ENCODE measurements around the gene CDHR5. TPM values are rescaled to one million over a fixed set of nuclear protein-coding genes. Genes with fewer than 3 reads are reported as not detected.
"Not testable (repeated sequence)": the region's sequence is repeated elsewhere in the genome, so short reads cannot be mapped to it uniquely, and the experiment has no call there.

Gene CDHR5
- total RNA-seq, 2 donors from 2014 or later, result not detected

DNA sequence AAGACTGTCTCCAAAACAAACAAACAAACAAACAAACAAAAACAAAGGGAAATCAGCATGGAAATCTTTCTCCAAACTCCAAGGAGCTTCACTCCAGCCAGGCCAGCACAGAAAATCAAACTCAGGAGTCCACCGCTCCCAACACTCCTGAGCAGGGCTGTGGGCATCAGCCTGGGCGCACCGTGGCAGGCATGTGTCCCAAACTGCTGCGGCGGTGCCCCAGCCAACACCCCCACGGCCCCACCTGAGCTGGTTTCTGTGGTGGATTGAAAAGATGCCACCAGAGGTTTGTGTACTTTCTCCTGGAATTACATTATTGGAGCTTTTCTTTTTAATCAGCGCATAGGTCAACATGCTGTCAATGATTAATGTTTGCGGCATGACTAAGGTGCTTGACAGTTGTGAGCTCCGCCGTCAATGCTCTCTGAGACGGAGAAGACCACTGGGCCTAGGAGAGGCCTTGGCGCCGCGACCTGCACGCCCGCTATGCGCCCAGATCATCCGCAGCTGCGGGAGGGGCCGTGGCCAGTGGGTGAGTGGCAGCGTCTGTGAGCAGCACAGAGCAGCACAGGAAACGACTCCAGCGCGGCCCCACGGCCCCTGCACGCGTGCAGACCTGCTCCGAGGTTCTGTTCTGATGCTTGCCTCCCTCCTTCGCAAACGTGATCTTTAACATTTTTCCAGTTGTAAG is 30.4 kb upstream of the CDHR5 start:
- Mint-ChIP-seq H3K36me3 (ENCODE audit: low read depth) (peaks cover 2% of the 10 kb centered on the region), H3K27me3 (no peaks in the 10 kb centered on the region), H3K27ac (no peak overlapping the region), H3K4me3 (no peak overlapping the region), H3K4me1 (peaks cover 3% of the 10 kb centered on the region)
- DNase-seq (no peak), ATAC-seq (no peak)
- no peaks in the 10 kb centered on the region for H3K9me3 ChIP-seq (ENCODE audit: control insufficient read depth, low read length, poor library complexity, severe bottlenecking)

GRCh38 chr11:654444-654843 is 29.7 kb upstream of the CDHR5 start:
- ATAC-seq; H3K9me3 ChIP-seq (ENCODE audit: control insufficient read depth, low read length, poor library complexity, severe bottlenecking); H3K4me3 Mint-ChIP-seq; H3K27ac Mint-ChIP-seq; DNase-seq; H3K27me3 Mint-ChIP-seq; H3K4me1 Mint-ChIP-seq; H3K36me3 Mint-ChIP-seq (ENCODE audit: low read depth): not testable (repeated sequence)

DNA sequence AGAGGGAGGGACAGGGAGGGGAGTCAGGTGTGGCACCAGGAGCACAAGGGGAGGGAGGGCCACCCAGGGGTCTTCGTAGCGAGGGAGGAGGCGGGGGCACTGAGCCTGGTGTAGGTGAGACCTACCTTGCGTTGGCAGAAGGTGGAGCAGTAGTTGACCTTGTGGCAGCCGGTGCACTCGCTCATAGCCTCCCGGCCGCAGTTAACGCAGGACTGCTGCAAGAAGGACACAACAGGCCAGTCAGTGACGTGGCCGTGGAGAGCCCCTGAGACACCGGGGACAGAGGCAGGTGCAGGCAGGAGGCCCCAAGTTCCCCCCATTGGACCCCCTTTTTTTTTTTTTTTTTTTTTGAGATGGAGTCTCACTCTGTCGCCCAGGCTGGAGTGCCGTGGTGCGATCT is 29.1 kb upstream of the CDHR5 start:
- H3K36me3 Mint-ChIP-seq (ENCODE audit: low read depth), result peaks cover 2% of the 10 kb centered on the region
- H3K27me3 Mint-ChIP-seq, result no peaks in the 10 kb centered on the region
- H3K9me3 ChIP-seq (ENCODE audit: control insufficient read depth, low read length, poor library complexity, severe bottlenecking), result no peaks in the 10 kb centered on the region
- peak overlapping the region; percentile 37 for H3K27ac Mint-ChIP-seq
- H3K4me3 Mint-ChIP-seq, result no peak overlapping the region
- DNase-seq (no peak), ATAC-seq (no peak)
- H3K4me1 Mint-ChIP-seq, result peaks cover 3% of the 10 kb centered on the region

- H3K27me3 Mint-ChIP-seq; DNase-seq; H3K36me3 Mint-ChIP-seq (ENCODE audit: low read depth); H3K4me3 Mint-ChIP-seq; ATAC-seq; H3K4me1 Mint-ChIP-seq; H3K9me3 ChIP-seq (ENCODE audit: control insufficient read depth, low read length, poor library complexity, severe bottlenecking): not testable (repeated sequence)
- H3K27ac Mint-ChIP-seq, result peak overlapping the region; percentile 37
These were observed 28.4 kb upstream of the CDHR5 start for GRCh38 chr11:653136-653535.

GRCh38 chr11:650482-650881 is 25.7 kb upstream of the CDHR5 start:
- H3K27me3 Mint-ChIP-seq, result no peaks in the 10 kb centered on the region
- H3K9me3 ChIP-seq (ENCODE audit: control insufficient read depth, low read length, poor library complexity, severe bottlenecking), result no peaks in the 10 kb centered on the region
- H3K36me3 Mint-ChIP-seq (ENCODE audit: low read depth), result peaks cover 2% of the 10 kb centered on the region
- no peak overlapping the region for H3K4me3 Mint-ChIP-seq
- ATAC-seq (no peak), DNase-seq (no peak)
- H3K4me1 Mint-ChIP-seq, result peaks cover 3% of the 10 kb centered on the region
- H3K27ac Mint-ChIP-seq, result no peak overlapping the region

DNA sequence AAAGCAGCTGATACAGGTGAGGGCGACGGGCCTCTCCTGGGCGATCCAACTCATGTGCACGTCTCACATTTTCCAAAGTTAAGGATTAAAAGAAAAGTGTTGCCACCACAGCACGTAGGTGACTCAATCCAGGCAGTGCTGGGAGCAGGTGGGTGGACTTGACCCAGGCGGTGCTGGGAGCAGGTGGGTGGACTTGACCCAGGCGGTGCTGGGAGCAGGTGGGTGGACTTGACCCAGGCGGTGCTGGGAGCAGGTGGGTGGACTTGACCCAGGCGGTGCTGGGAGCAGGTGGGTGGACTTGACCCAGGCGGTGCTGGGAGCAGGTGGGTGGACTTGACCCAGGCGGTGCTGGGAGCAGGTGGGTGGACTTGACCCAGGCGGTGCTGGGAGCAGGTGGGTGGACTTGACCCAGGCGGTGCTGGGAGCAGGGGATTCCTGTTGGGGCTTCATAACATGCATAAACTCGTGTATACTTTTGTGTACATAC is 23.0 kb upstream of the CDHR5 start:
- not testable (repeated sequence) for H3K4me1 Mint-ChIP-seq; H3K9me3 ChIP-seq (ENCODE audit: control insufficient read depth, low read length, poor library complexity, severe bottlenecking); H3K4me3 Mint-ChIP-seq; ATAC-seq; H3K27me3 Mint-ChIP-seq; DNase-seq; H3K27ac Mint-ChIP-seq; H3K36me3 Mint-ChIP-seq (ENCODE audit: low read depth)

- no peak for DNase-seq
- Mint-ChIP-seq H3K4me1 (peaks cover 2% of the 10 kb centered on the region), H3K36me3 (ENCODE audit: low read depth) (no peaks in the 10 kb centered on the region), H3K27ac (no peak overlapping the region), H3K4me3 (no peak overlapping the region), H3K27me3 (no peaks in the 10 kb centered on the region)
- H3K9me3 ChIP-seq (ENCODE audit: control insufficient read depth, low read length, poor library complexity, severe bottlenecking), result no peaks in the 10 kb centered on the region
- no peak for ATAC-seq
These were observed 21.5 kb upstream of the CDHR5 start for GRCh38 chr11:646214-646613.

GRCh38 chr11:645536-645935 is 20.8 kb upstream of the CDHR5 start:
- H3K27ac Mint-ChIP-seq, result no peak overlapping the region
- H3K36me3 Mint-ChIP-seq (ENCODE audit: low read depth), result no peaks in the 10 kb centered on the region
- no peaks in the 10 kb centered on the region for H3K9me3 ChIP-seq (ENCODE audit: control insufficient read depth, low read length, poor library complexity, severe bottlenecking)
- H3K4me3 Mint-ChIP-seq, result no peak overlapping the region
- ATAC-seq, result no peak
- no peak for DNase-seq
- peaks cover 1% of the 10 kb centered on the region for H3K27me3 Mint-ChIP-seq
- peaks cover 2% of the 10 kb centered on the region for H3K4me1 Mint-ChIP-seq

- no peaks in the 10 kb centered on the region for H3K9me3 ChIP-seq (ENCODE audit: control insufficient read depth, low read length, poor library complexity, severe bottlenecking)
- peaks cover 5% of the 10 kb centered on the region for H3K4me1 Mint-ChIP-seq
- H3K36me3 Mint-ChIP-seq (ENCODE audit: low read depth), result peaks cover 2% of the 10 kb centered on the region
- ATAC-seq, result no peak
- H3K27ac Mint-ChIP-seq, result no peak overlapping the region
- peaks cover 4% of the 10 kb centered on the region for H3K27me3 Mint-ChIP-seq
- no peak overlapping the region for H3K4me3 Mint-ChIP-seq
- peak in 1 of 3 donors; percentile 7 for DNase-seq
These were observed 19.3 kb upstream of the CDHR5 start for GRCh38 chr11:643849-644738.

GRCh38 chr11:643366-643765 is 18.6 kb upstream of the CDHR5 start:
- H3K27ac Mint-ChIP-seq, result no peak overlapping the region
- H3K4me3 Mint-ChIP-seq, result no peak overlapping the region
- DNase-seq (no peak), ATAC-seq (peak; percentile 32)
- H3K27me3 Mint-ChIP-seq, result peaks cover 10% of the 10 kb centered on the region
- H3K9me3 ChIP-seq (ENCODE audit: control insufficient read depth, low read length, poor library complexity, severe bottlenecking), result no peaks in the 10 kb centered on the region
- peaks cover 5% of the 10 kb centered on the region for H3K4me1 Mint-ChIP-seq
- H3K36me3 Mint-ChIP-seq (ENCODE audit: low read depth), result peaks cover 2% of the 10 kb centered on the region

DNA sequence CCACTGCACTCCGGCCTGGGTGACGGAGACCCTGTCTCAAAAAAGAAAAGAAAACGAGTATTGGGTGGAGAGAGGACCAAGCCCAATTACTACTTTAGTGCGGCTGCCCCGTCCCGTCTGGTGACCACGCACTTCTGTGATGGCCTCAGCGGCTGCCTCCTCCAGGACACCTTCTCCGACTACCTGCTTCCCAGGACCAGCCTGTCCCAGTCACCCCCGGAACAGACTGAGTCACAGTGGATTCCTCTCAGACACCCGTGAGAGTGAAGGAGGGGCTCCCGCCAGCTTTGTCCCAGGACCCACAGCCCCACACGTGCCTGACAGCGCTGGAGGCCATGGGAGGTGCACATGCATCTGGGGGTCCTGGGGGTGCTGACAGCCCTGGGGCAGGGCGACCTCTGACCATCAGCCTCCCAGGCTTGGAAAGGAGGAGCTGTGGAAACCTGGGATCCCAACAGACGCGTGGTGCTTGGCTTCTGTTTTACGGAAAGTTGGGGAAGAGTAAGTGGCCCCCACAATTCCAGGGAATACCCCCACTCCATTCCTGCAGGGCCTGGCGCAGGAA is 17.1 kb upstream of the CDHR5 start:
- Mint-ChIP-seq H3K4me3 (no peak overlapping the region), H3K27me3 (peaks cover 19% of the 10 kb centered on the region), H3K36me3 (ENCODE audit: low read depth) (peaks cover 2% of the 10 kb centered on the region), H3K4me1 (peaks cover 9% of the 10 kb centered on the region), H3K27ac (no peak overlapping the region)
- no peaks in the 10 kb centered on the region for H3K9me3 ChIP-seq (ENCODE audit: control insufficient read depth, low read length, poor library complexity, severe bottlenecking)
- no peak for ATAC-seq
- no peak for DNase-seq

GRCh38 chr11:640021-640706 is 15.4 kb upstream of the CDHR5 start:
- H3K27me3 Mint-ChIP-seq, result peaks cover 28% of the 10 kb centered on the region
- peaks cover 2% of the 10 kb centered on the region for H3K36me3 Mint-ChIP-seq (ENCODE audit: low read depth)
- H3K4me1 Mint-ChIP-seq, result peaks cover 9% of the 10 kb centered on the region
- no peak overlapping the region for H3K27ac Mint-ChIP-seq
- peak; percentile 31 for ATAC-seq
- no peaks in the 10 kb centered on the region for H3K9me3 ChIP-seq (ENCODE audit: control insufficient read depth, low read length, poor library complexity, severe bottlenecking)
- H3K4me3 Mint-ChIP-seq, result peak overlapping the region; percentile 83
- no peak for DNase-seq

Data from T-helper 17 cell (primary cell).